HG02610 (cell line): ENCODE measurements around the gene PHF23.

Source experiments
- ATAC-seq: cut with Tn5 transposase; IDR thresholded peaks from one replicate; pipeline ENCODE4 v1.9.1; 2021; ENCODE audit warnings: mild to moderate bottlenecking, moderate library complexity; ENCODE audit not compliant: unreplicated experiment

PHF23 gene

GRCh38 chr17:7221278-7222092 is 17.8 kb downstream of the PHF23 start:
- ATAC-seq = no peak

- ATAC-seq = no peak
These were observed 18.5 kb downstream of the PHF23 start for GRCh38 chr17:7220593-7221277.

- peak; percentile 65 for ATAC-seq
These were observed 19.3 kb downstream of the PHF23 start, which contains the start of the genes ACADVL and DLG4 for GRCh38 chr17:7219812-7220592. ACADVL (plus strand) TSS chr17:7219938; CDS start chr17:7219985, 47 bp downstream. DLG4 (minus strand) TSS chr17:7219836.

- ATAC-seq = no peak
These were observed 19.9 kb downstream of the PHF23 start for GRCh38 chr17:7219229-7219811.

GRCh38 chr17:7218758-7219157 is 20.5 kb downstream of the PHF23 start:
- ATAC-seq = no peak

GRCh38 chr17:7218166-7218565 is 21.1 kb downstream of the PHF23 start:
- no peak for ATAC-seq

- ATAC-seq = no peak
These were observed 21.9 kb downstream of the PHF23 start for GRCh38 chr17:7217113-7217987.

- ATAC-seq = no peak
These were observed 22.8 kb downstream of the PHF23 start for GRCh38 chr17:7216242-7217112.

GRCh38 chr17:7215652-7216180 is 23.5 kb downstream of the PHF23 start:
- ATAC-seq = no peak

GRCh38 chr17:7215136-7215638 is 24.1 kb downstream of the PHF23 start:
- ATAC-seq = no peak

GRCh38 chr17:7214300-7215135 is 24.7 kb downstream of the PHF23 start:
- ATAC-seq = peak; percentile 72

- ATAC-seq = no peak
These were observed 25.4 kb downstream of the PHF23 start for GRCh38 chr17:7213895-7214299.

- no peak for ATAC-seq
These were observed 27.6 kb downstream of the PHF23 start for GRCh38 chr17:7211491-7212273.

- ATAC-seq = no peak
These were observed 30.4 kb downstream of the PHF23 start for GRCh38 chr17:7208754-7209460.

- no peak for ATAC-seq
These were observed 31.2 kb downstream of the PHF23 start for GRCh38 chr17:7208027-7208571.
